Adrenal gland (tissue), 12 donors: ENCODE data around the gene SEC24A. TPM values are rescaled to one million over a fixed set of nuclear protein-coding genes. Genes with fewer than 3 reads are reported as not detected.

Experiments
- DNase-seq, 7 donors: peaks; one replicate each; pipeline ENCODE4 v3.0.0-alpha.2; 2019 to 2020
- H3K27ac ChIP-seq, 5 donors: fragments of 200-600 bp; sonication (generic) in 4 of 5; 1 replicate in 3 of 5; 2 replicates in 2 of 5; pipeline versions ENCODE4 v1.5.1 to v1.8.0; 2016 to 2020; ENCODE audit warnings: mild to moderate bottlenecking in 1 of 5
- H3K27me3 ChIP-seq: fragments of 200-600 bp; 2 replicates; pipeline ENCODE4 v1.8.0; 2021
- H3K36me3 ChIP-seq, 2 donors: fragments of 200-600 bp; replicated peaks in 1 of 2; 1 replicate in 1 of 2; 2 replicates in 1 of 2; pipeline versions ENCODE4 v1.5.1 to v1.8.0; 2018 to 2022
- H3K4me1 ChIP-seq, 2 donors: fragments of 200-600 bp; replicated peaks in 1 of 2; 1 replicate in 1 of 2; 2 replicates in 1 of 2; pipeline versions ENCODE4 v1.5.1 to v1.8.0; 2018 to 2021
- H3K4me3 ChIP-seq, 4 donors: fragments of 200-600 bp; sonication (generic) in 3 of 4; one replicate each; pipeline ENCODE4 v1.5.1; 2016 to 2018
- H3K9me3 ChIP-seq, 3 donors: fragments of 200-600 bp; sonication (generic) in 1 of 3; replicated peaks in 1 of 3; 1 replicate in 2 of 3; 2 replicates in 1 of 3; pipeline versions ENCODE4 v1.5.1 to v1.8.0; 2016 to 2021
- CTCF ChIP-seq, 6 experiments: fragments of 450-650 bp in 4 of 6; fragments of 200-600 bp in 2 of 6; sonication (generic) in 1 of 6; IDR thresholded peaks; 1 replicate in 5 of 6; 2 replicates in 1 of 6; pipeline versions ENCODE4 v1.5.1 to v1.8.0; 2016 to 2021; ENCODE audit warnings: antibody characterized with exemption in 6 of 6, mild to moderate bottlenecking in 2 of 6, moderate library complexity in 1 of 6
- POLR2A ChIP-seq, 2 donors: fragments of 450-650 bp; IDR thresholded peaks; one replicate each; pipeline ENCODE4 v1.6.1; 2017; ENCODE audit warnings: antibody characterized with exemption in 2 of 2, mild to moderate bottlenecking in 2 of 2, moderate library complexity in 1 of 2
- WGBS, 4 donors: extraction: QIAGEN DNeasy Blood & Tissue Kit in 2 of 4; methylation state at CpG; one replicate each; pipeline versions ENCODE4 v1.1.5 to v1.1.7; 2013 to 2017; 5-methylcytosine and 5-hydroxymethylcytosine counted together
- intact Hi-C, 2 donors: fragments of 100-400 bp; cut with DNase I; formaldehyde crosslinking; loops; one replicate each; pipeline versions ENCODE4 v1.14.1 to v1.15.0; 2022 to 2023
- polyA plus RNA-seq, 3 donors: library from polyadenylated mRNA; stranded (reverse); fragments of 200-250 nt in 2 of 3; fragments of 350-450 nt in 1 of 3; fragmentation: Illumina TruSeq in 1 of 3; extraction: RNeasy Lipid Tissue Mini Kit (QIAGEN cat#74804) in 1 of 3; gene quantifications; one replicate each; pipeline ENCODE4 v1.2.3, GENCODE V29; 2013 to 2014
- small RNA-seq, 2 donors: library from RNA; depleted of rRNA; stranded (forward); fragments of <200 nt; gene quantifications; one replicate each; pipeline ENCODE3, GENCODE V24; 2016
- total RNA-seq, 9 donors: library from RNA; depleted of rRNA in 4 of 9; stranded (reverse); fragments of >200 nt in 4 of 9; fragments of 120-200 nt in 1 of 9; fragmentation: NEBNext Ultra II Directional in 1 of 9; extraction: Animal tissue kit (Norgen Biotek cat#: 25700) in 1 of 9; gene quantifications; one replicate each; pipeline versions ENCODE4 v1.1.0 to v1.2.4, GENCODE V29; 2013 to 2023
- donor health status: healthy with polysubstance abuse.
- donor health status: Bipolar disorder and iron deficiency.
- donor health status: DM: yes; HTN: yes; CAD: no.
- donor health status: DM: no; HTN: no; CAD: no.
- donor health status: DM: no; HTN: no; CAD: no.
- donor health status: DM: yes; HTN: yes; CAD: no.

Gene SEC24A
- total and polyA plus RNA-seq, 12 donors: 2.3 to 67.8 (median 27.0) TPM

GRCh38 chr5:134772461-134773125, 124.0 kb downstream of the SEC24A start:
- H3K27me3 ChIP-seq: no peaks in the 10 kb centered on the region
- no peak for DNase-seq
- H3K4me3 ChIP-seq: no peak overlapping the region
- TF ChIP-seq POLR2A (IDR thresholded peaks at IDR 0.05): no peak
- no peak for TF ChIP-seq CTCF (IDR thresholded peaks at IDR 0.05)
- peaks cover 0 to 73% of the 10 kb centered on the region in 2 donors for H3K36me3 ChIP-seq
- H3K9me3 ChIP-seq: no peaks in the 10 kb centered on the region
- 84 to 94% (median 93%) methylated on average over 10 of the region's 10 CpGs for WGBS, 4 donors
- H3K4me1 ChIP-seq: no peaks in the 10 kb centered on the region
- no peak overlapping the region for H3K27ac ChIP-seq
- intact Hi-C loops: no loop called here

GRCh38 chr5:134777366-134777765, 128.8 kb downstream of the SEC24A start:
- intact Hi-C loops: no loop called here
- Histone ChIP-seq H3K27ac (no peak overlapping the region), H3K4me1 (no peaks in the 10 kb centered on the region), H3K27me3 (no peaks in the 10 kb centered on the region), H3K4me3 (no peak overlapping the region), H3K36me3 (peaks cover 0 to 67% of the 10 kb centered on the region in 2 donors), H3K9me3 (no peaks in the 10 kb centered on the region)
- 81 to 87% (median 83%) methylated on average over 2 of the region's 2 CpGs for WGBS, 4 donors
- no peak for DNase-seq
- no peak for TF ChIP-seq POLR2A (IDR thresholded peaks at IDR 0.05)
- no peak for TF ChIP-seq CTCF (IDR thresholded peaks at IDR 0.05)

Small RNA genes within 50 kb of the gene (small RNA-seq; reads per million reads assigned to genes)
- gene RNU6-1164P (0 reads per million in 2 donors), gene RNU6-1311P (0 reads per million in 2 donors), gene RNU6-757P (0 reads per million in 2 donors)

Other genes with a start within 250 kb of the SEC24A start
- 10 to 100 TPM; 14.1 to 34.3 (median 29.0) TPM for gene CDKN2AIPNL, start 236.9 kb upstream of the SEC24A start, total RNA-seq
- 10 to 100 TPM; 29.3 to 63.7 (median 31.1) TPM for gene CDKN2AIPNL, start 236.9 kb upstream of the SEC24A start, polyA plus RNA-seq
- 100 to 1,000 TPM in 1 of 9 donors, 10 to 100 TPM in 7, 1 to 10 TPM in 1; 7.9 to 180 (median 82.2) TPM for gene JADE2, start 123.1 kb upstream of the SEC24A start, total RNA-seq
- 10 to 100 TPM; 10.2 to 25.8 (median 25.7) TPM for gene JADE2, start 123.1 kb upstream of the SEC24A start, polyA plus RNA-seq
- gene SAR1B, start 16.0 kb upstream of the SEC24A start, total RNA-seq: 100 to 1,000 TPM in 5 of 9 donors, 10 to 100 TPM in 4; 44.2 to 279 (median 101) TPM
- gene SAR1B, start 16.0 kb upstream of the SEC24A start, polyA plus RNA-seq: 100 to 1,000 TPM in 1 of 3 donors, 10 to 100 TPM in 2; 13.6 to 152 (median 28.0) TPM
- 10 to 100 TPM; 29.4 to 64.3 (median 41.9) TPM for gene CAMLG, start 89.8 kb downstream of the SEC24A start, total RNA-seq
- 10 to 100 TPM; 32.1 to 72.2 (median 49.4) TPM for gene CAMLG, start 89.8 kb downstream of the SEC24A start, polyA plus RNA-seq
- 10 to 100 TPM; 13.3 to 40.5 (median 35.4) TPM for gene DDX46, start 110.0 kb downstream of the SEC24A start, total RNA-seq
- 10 to 100 TPM; 19.7 to 48.0 (median 34.8) TPM for gene DDX46, start 110.0 kb downstream of the SEC24A start, polyA plus RNA-seq
- gene C5orf24, start 197.2 kb downstream of the SEC24A start, total RNA-seq: 10 to 100 TPM; 28.1 to 68.2 (median 43.5) TPM
- gene C5orf24, start 197.2 kb downstream of the SEC24A start, polyA plus RNA-seq: 10 to 100 TPM; 13.5 to 57.0 (median 16.0) TPM
- 100 to 1,000 TPM in 5 of 9 donors, 10 to 100 TPM in 4; 62.2 to 267 (median 103) TPM for gene TXNDC15, start 225.6 kb downstream of the SEC24A start, total RNA-seq
- 100 to 1,000 TPM in 1 of 3 donors, 10 to 100 TPM in 2; 56.4 to 195 (median 82.7) TPM for gene TXNDC15, start 225.6 kb downstream of the SEC24A start, polyA plus RNA-seq